Endothelial cell of umbilical vein (primary cell): Measurements from ENCODE around the gene MRPS14. TPM values are rescaled to one million over a fixed set of nuclear protein-coding genes. Genes with fewer than 3 reads are reported as not detected.

Experiments
- BruUV-seq: library from RNA; stranded (reverse); fragments of 400-500 nt; replicated peaks from 2 replicates; lab custom pipeline; 2021; lab: Mats Ljungman, UMichigan
- CTCF ChIA-PET: fragments of 300-600, 350-600 bp; sonication (Branson Sonifier 250); formaldehyde crosslinking; loops from one replicate; lab custom pipeline; 2021; ENCODE audit warnings: antibody characterized with exemption, inconsistent platforms; lab: Charles Lee
- POLR2A ChIA-PET: fragments of 300-600, 350-600 bp; sonication (Branson Sonifier 250); formaldehyde crosslinking; loops from one replicate; lab custom pipeline; 2021; ENCODE audit warnings: antibody characterized with exemption, inconsistent platforms; lab: Charles Lee
- DNase-seq: peaks from one replicate; pipeline ENCODE4 v3.0.0-alpha.2; 2011; ENCODE audit warnings: low read depth, low spot score
- FAIRE-seq: peaks from 2 replicates; lab custom pipeline; 2011; peaks lifted over from hg19 to GRCh38; lab: Jason Lieb, UNC
- H2AFZ ChIP-seq: 2 replicates; pipeline ENCODE4 v1.6.0; 2012; ENCODE audit warnings: low read depth, low read length, control low read depth, inconsistent platforms
- H3K27ac ChIP-seq: 2 replicates; pipeline ENCODE4 v1.5.1; 2011; ENCODE audit warnings: low read depth, mild to moderate bottlenecking, control low read depth, low read length, moderate library complexity; ENCODE audit not compliant: insufficient read depth
- H3K27me3 ChIP-seq, 2 experiments: 2 replicates each; pipeline versions ENCODE4 v1.6.0 to v1.6.1; 2011; ENCODE audit warnings: low read length in 2 of 2, mixed read lengths in 1 of 2; ENCODE audit not compliant: control insufficient read depth in 2 of 2, insufficient read depth in 2 of 2
- H3K36me3 ChIP-seq, 2 experiments: 2 replicates in 1 of 2; 3 replicates in 1 of 2; pipeline ENCODE4 v1.5.1; 2011; ENCODE audit warnings: low read length in 2 of 2, mild to moderate bottlenecking in 1 of 2, moderate library complexity in 1 of 2; ENCODE audit not compliant: control insufficient read depth in 2 of 2, insufficient read depth in 2 of 2; ENCODE audit errors: extremely low read depth in 1 of 2
- H3K4me1 ChIP-seq: 3 replicates; pipeline ENCODE4 v1.5.1; 2011; ENCODE audit warnings: mild to moderate bottlenecking, low read length; ENCODE audit not compliant: control insufficient read depth, insufficient read depth; ENCODE audit errors: extremely low read depth
- H3K4me2 ChIP-seq: 2 replicates; pipeline ENCODE4 v1.6.1; 2011; ENCODE audit warnings: low read length, control low read depth, mixed read lengths; ENCODE audit not compliant: insufficient read depth
- H3K4me3 ChIP-seq, 3 experiments: fragments of 200-600 bp in 1 of 3; sonication (generic), shearing (Covaris generic) in 1 of 3; replicated peaks in 1 of 3; 2 replicates each; pipeline ENCODE4 v1.5.1; 2011 to 2016; ENCODE audit warnings: control low read depth in 3 of 3, low read length in 3 of 3, mild to moderate bottlenecking in 2 of 3, inconsistent platforms in 1 of 3, low read depth in 1 of 3, moderate library complexity in 1 of 3; ENCODE audit not compliant: insufficient read depth in 1 of 3
- H3K79me2 ChIP-seq: 2 replicates; pipeline ENCODE4 v1.6.0; 2012; ENCODE audit warnings: low read length, inconsistent platforms; ENCODE audit not compliant: control insufficient read depth, insufficient read depth
- H3K9ac ChIP-seq: replicated peaks from 2 replicates; pipeline ENCODE3; 2011; ENCODE audit warnings: low read length, control low read depth; ENCODE audit not compliant: insufficient read depth; ENCODE audit errors: extremely low read depth
- H3K9me1 ChIP-seq: replicated peaks from 3 replicates; pipeline ENCODE4 v1.6.0; 2011; ENCODE audit warnings: mild to moderate bottlenecking, low read length; ENCODE audit not compliant: control insufficient read depth, insufficient read depth; ENCODE audit errors: extremely low read depth
- H3K9me3 ChIP-seq: replicated peaks from 2 replicates; pipeline ENCODE4 v1.5.1; 2012; ENCODE audit warnings: low read length, inconsistent platforms; ENCODE audit not compliant: control insufficient read depth, insufficient read depth
- H4K20me1 ChIP-seq: replicated peaks from 2 replicates; pipeline ENCODE3; 2011; ENCODE audit warnings: mild to moderate bottlenecking, low read length; ENCODE audit not compliant: control insufficient read depth, insufficient read depth; ENCODE audit errors: extremely low read depth
- EZH2 ChIP-seq: IDR thresholded peaks from 2 replicates; pipeline ENCODE4 v1.6.1; 2012; ENCODE audit warnings: borderline replicate concordance, low read depth, mild to moderate bottlenecking, moderate library complexity, low read length, inconsistent platforms; ENCODE audit not compliant: severe bottlenecking
- FOS ChIP-seq: IDR thresholded peaks from 2 replicates; pipeline ENCODE4 v1.6.1; 2011; ENCODE audit warnings: mild to moderate bottlenecking, low read length, moderate library complexity, borderline replicate concordance; ENCODE audit not compliant: insufficient read depth
- GATA2 ChIP-seq: IDR thresholded peaks from 2 replicates; pipeline ENCODE4 v1.7.0; 2011; ENCODE audit warnings: low read depth, mild to moderate bottlenecking, moderate library complexity, mixed read lengths, low read length; ENCODE audit not compliant: insufficient read length, insufficient read depth
- JUN ChIP-seq: IDR thresholded peaks from 2 replicates; pipeline ENCODE4 v1.6.1; 2011; ENCODE audit warnings: borderline replicate concordance, low read depth; ENCODE audit not compliant: insufficient read length, insufficient read depth
- MYC ChIP-seq: IDR thresholded peaks from one replicate; pipeline ENCODE4 v1.6.1; 2011; ENCODE audit warnings: mild to moderate bottlenecking, low read depth, low read length
- POLR2A ChIP-seq: IDR thresholded peaks from 2 replicates; pipeline ENCODE4 v1.6.1; 2012; ENCODE audit warnings: low read depth, mild to moderate bottlenecking, control low read depth, low read length
- POLR2AphosphoS5 ChIP-seq: IDR thresholded peaks from 2 replicates; pipeline ENCODE4 v1.6.1; 2012; ENCODE audit warnings: low read depth, mild to moderate bottlenecking, control low read depth, low read length, moderate library complexity; ENCODE audit not compliant: insufficient read depth
- dilution Hi-C: fragments of 300-500 bp; cut with MboI; formaldehyde crosslinking; loops from one replicate; pipeline ENCODE4 v1.15.0; 2019; ENCODE audit warnings: low sequenced_read_pairs; ENCODE audit not compliant: extremely low pct_ligation_motif_present
- intact Hi-C: fragments of 100-400 bp; cut with micrococcal nuclease; formaldehyde crosslinking; loops from one replicate; pipeline ENCODE4 v1.10.0; 2022
- polyA plus RNA-seq, 4 experiments: library from polyadenylated mRNA; depleted of rRNA in 3 of 4; stranded (reverse) in 3 of 4; unstranded in 1 of 4; fragments of >200 nt; gene quantifications; 2 replicates each; pipeline versions ENCODE4 v1.2.1 to v1.2.3, GENCODE V29; 2011 to 2012; ENCODE audit warnings: missing spikeins in 1 of 4
- total RNA-seq: library from RNA; stranded (reverse); gene quantifications from 2 replicates; pipeline ENCODE4 v1.2.3, GENCODE V29; 2021
- TF ChIP-seq, protein P1 (sequence below), 2 donors: IDR thresholded peaks; 1 replicate in 1 of 2; 2 replicates in 1 of 2; pipeline ENCODE4 v1.5.1; 2011; ENCODE audit warnings: low read length in 2 of 2, mild to moderate bottlenecking in 2 of 2, moderate library complexity in 2 of 2, control low read depth in 1 of 2, inconsistent platforms in 1 of 2, low read depth in 1 of 2; ENCODE audit not compliant: insufficient read depth in 1 of 2; ENCODE audit errors: extremely low read depth in 1 of 2
- TF ChIP-seq, protein P2 (sequence below): IDR thresholded peaks from 2 replicates; pipeline ENCODE4 v1.6.1; 2011; ENCODE audit not compliant: insufficient read depth, insufficient read length

Gene MRPS14
- total and polyA plus RNA-seq, 2 donors (not counting 3 experiments of a cell fraction or from before 2014, with no cell fraction given), result 29.5 to 31.8 TPM

DNA sequence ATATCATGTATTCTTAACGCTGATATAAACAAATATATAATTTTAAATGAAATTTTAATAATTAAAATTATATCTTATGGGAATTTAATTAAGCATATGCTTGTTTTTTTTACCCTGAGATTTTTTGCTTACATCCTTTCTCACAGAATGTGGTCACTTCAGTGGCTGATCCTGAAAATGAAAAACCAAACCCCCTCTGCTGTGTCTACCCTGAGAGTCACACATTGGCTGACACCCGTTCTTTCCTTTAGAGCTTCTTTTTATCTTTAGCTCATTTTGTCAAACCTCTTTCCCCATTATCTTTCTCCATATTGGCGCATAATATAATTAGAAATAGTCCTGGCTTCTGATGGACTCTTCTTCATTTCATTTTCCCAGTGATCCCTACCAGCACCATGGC, 34.2 kb downstream of the MRPS14 start:
- BruUV-seq, result no TSS peak

More for the DNA sequence above, 34.2 kb downstream of the MRPS14 start:
- Histone ChIP-seq H3K27me3 (no peaks in the 10 kb centered on the region), H3K4me1 (peaks cover 12% of the 10 kb centered on the region), H3K9ac (no peak overlapping the region), H3K9me1 (no peaks in the 10 kb centered on the region), H3K79me2 (no peaks in the 10 kb centered on the region), H3K9me3 (no peaks in the 10 kb centered on the region), H3K4me3 (no peak overlapping the region), H3K4me2 (no peak overlapping the region), H3K27ac (no peak overlapping the region), H2AFZ (no peak overlapping the region), H3K36me3 (no peaks in the 10 kb centered on the region), H4K20me1 (no peaks in the 10 kb centered on the region)
- intact Hi-C loops, result no loop called here
- DNase-seq, result no peak
- no peak for FAIRE-seq
- ChIA-PET CTCF (interaction anchor here (1.4 to 2.0 kb wide), 4 partner anchors 10 to 727 kb away, joined by 3 to 17 read pairs (median 7); no protein-coding TSS in a partner anchor), POLR2A (no interaction called here)
- no peak for TF ChIP-seq GATA2
- TF ChIP-seq MYC, result no peak
- no peak for TF ChIP-seq POLR2A
- TF ChIP-seq, protein P1, sequence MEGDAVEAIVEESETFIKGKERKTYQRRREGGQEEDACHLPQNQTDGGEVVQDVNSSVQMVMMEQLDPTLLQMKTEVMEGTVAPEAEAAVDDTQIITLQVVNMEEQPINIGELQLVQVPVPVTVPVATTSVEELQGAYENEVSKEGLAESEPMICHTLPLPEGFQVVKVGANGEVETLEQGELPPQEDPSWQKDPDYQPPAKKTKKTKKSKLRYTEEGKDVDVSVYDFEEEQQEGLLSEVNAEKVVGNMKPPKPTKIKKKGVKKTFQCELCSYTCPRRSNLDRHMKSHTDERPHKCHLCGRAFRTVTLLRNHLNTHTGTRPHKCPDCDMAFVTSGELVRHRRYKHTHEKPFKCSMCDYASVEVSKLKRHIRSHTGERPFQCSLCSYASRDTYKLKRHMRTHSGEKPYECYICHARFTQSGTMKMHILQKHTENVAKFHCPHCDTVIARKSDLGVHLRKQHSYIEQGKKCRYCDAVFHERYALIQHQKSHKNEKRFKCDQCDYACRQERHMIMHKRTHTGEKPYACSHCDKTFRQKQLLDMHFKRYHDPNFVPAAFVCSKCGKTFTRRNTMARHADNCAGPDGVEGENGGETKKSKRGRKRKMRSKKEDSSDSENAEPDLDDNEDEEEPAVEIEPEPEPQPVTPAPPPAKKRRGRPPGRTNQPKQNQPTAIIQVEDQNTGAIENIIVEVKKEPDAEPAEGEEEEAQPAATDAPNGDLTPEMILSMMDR (IDR thresholded peaks at IDR 0.05; ENCODE audit: extremely low read depth in 1 of 2, insufficient read depth in 1 of 2, low read depth in 1 of 2, low read length in 2 of 2), result no peak
- TF ChIP-seq FOS, result no peak
- no peak for TF ChIP-seq POLR2AphosphoS5
- no peak for TF ChIP-seq EZH2
- no peak for TF ChIP-seq JUN
- TF ChIP-seq, protein P2, sequence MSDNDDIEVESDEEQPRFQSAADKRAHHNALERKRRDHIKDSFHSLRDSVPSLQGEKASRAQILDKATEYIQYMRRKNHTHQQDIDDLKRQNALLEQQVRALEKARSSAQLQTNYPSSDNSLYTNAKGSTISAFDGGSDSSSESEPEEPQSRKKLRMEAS, result no peak
- dilution Hi-C loops, result no loop called here
